Transverse colon (tissue), 3 donors: ENCODE data around the gene LLPH.

Experiments used
- CTCF ChIP-seq, 5 experiments: fragments of 200-600 bp in 3 of 5; fragments of 450-650 bp in 2 of 5; sonication (generic) in 3 of 5; IDR thresholded peaks; 1 replicate in 2 of 5; 2 replicates in 3 of 5; pipeline ENCODE4 v1.5.1; 2016 to 2017; ENCODE audit warnings: antibody characterized with exemption in 5 of 5, inconsistent platforms in 3 of 5, mild to moderate bottlenecking in 2 of 5, moderate library complexity in 1 of 5
- EP300 ChIP-seq: sonication (generic); formaldehyde crosslinking; IDR thresholded peaks from one replicate; pipeline ENCODE4 v1.6.1; 2017; ENCODE audit warnings: antibody characterized with exemption, low read depth

DNA sequence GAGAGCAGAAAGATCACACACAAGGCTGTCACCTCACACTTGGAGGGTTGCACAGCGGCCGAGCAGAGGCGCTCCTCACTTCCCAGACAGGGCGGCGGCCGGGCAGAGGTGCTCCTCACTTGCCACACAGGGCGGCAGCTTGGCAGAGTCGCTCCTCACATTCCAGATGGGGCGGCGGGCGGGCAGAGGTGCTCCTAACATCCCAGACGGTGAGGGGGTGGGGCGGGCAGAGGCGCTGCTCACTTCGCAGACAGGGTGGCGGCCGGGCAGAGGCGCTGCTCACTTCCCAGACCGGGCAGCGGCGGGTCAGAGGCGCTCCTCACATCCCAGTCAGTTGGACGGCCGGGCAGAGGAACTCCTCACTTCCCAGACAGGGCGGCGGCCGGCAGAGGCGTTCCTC lies 30.2 kb upstream of the LLPH start:
- TF ChIP-seq EP300, result no peak
- TF ChIP-seq CTCF (IDR thresholded peaks at IDR 0.05), result no peak
